Fibroblast of lung (primary cell): ENCODE data around the gene CEP63.

Experiments
- EZH2 ChIP-seq: IDR thresholded peaks from 2 replicates; pipeline ENCODE4 v1.5.1; 2012; ENCODE audit warnings: low read length, control low read depth, mild to moderate bottlenecking; ENCODE audit errors: missing control alignments
- TF ChIP-seq, protein P1 (sequence below), 2 donors: IDR thresholded peaks in 1 of 2; conservative IDR thresholded peaks in 1 of 2; 1 replicate in 1 of 2; 2 replicates in 1 of 2; pipeline ENCODE4 v1.5.1; 2011 to 2012; ENCODE audit warnings: low read length in 2 of 2, control low read depth in 1 of 2, inconsistent platforms in 1 of 2, low read depth in 1 of 2, mild to moderate bottlenecking in 1 of 2

DNA sequence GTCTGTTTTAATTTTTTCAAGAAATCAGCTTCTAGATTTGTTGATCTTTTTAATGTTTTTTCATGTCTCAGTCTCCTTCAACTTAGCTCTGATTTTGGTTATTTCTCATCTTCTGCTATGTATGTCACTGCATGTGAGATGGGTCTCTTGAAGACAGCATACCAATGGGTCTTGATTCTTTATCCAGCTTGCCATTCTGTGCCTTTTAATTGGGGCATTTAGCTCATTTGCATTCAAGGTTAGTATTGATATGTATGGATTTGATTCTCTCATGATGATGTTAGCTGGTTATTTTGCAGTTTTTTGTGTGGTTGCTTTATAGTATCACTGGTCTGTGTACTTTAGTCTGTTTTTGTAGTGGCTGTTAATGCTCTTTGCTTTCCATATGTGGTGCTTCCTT lies 39.4 kb downstream of the CEP63 start:
- TF ChIP-seq, protein P1, sequence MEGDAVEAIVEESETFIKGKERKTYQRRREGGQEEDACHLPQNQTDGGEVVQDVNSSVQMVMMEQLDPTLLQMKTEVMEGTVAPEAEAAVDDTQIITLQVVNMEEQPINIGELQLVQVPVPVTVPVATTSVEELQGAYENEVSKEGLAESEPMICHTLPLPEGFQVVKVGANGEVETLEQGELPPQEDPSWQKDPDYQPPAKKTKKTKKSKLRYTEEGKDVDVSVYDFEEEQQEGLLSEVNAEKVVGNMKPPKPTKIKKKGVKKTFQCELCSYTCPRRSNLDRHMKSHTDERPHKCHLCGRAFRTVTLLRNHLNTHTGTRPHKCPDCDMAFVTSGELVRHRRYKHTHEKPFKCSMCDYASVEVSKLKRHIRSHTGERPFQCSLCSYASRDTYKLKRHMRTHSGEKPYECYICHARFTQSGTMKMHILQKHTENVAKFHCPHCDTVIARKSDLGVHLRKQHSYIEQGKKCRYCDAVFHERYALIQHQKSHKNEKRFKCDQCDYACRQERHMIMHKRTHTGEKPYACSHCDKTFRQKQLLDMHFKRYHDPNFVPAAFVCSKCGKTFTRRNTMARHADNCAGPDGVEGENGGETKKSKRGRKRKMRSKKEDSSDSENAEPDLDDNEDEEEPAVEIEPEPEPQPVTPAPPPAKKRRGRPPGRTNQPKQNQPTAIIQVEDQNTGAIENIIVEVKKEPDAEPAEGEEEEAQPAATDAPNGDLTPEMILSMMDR (conservative IDR thresholded peaks at IDR 0.05 in 1 of 2, IDR thresholded peaks at IDR 0.05 in 1 of 2; ENCODE audit: low read depth in 1 of 2, low read length in 2 of 2) = no peak
- TF ChIP-seq EZH2 = no peak
